ENCODE measurements around the gene ACD.

DNA sequence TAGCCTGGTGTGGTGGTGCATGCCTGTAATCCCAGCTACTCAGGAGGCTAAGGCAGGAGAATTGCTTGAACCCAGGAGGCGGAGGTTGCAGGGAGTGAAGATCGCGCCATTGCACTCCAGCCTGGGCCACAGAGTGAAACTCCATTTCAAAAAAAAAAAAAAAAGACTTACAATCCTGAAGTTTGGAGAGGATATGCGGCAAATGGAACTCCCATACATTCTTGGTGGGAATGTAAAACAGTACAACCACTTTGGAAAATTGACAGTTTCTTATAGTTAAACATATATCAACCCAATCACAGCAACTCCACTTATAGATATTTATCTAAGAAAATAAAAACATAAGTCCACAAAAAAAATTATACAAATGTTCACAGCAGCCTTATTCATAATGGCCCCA, 47.1 kb upstream of the ACD start:
- TF ChIP-seq, protein P1, sequence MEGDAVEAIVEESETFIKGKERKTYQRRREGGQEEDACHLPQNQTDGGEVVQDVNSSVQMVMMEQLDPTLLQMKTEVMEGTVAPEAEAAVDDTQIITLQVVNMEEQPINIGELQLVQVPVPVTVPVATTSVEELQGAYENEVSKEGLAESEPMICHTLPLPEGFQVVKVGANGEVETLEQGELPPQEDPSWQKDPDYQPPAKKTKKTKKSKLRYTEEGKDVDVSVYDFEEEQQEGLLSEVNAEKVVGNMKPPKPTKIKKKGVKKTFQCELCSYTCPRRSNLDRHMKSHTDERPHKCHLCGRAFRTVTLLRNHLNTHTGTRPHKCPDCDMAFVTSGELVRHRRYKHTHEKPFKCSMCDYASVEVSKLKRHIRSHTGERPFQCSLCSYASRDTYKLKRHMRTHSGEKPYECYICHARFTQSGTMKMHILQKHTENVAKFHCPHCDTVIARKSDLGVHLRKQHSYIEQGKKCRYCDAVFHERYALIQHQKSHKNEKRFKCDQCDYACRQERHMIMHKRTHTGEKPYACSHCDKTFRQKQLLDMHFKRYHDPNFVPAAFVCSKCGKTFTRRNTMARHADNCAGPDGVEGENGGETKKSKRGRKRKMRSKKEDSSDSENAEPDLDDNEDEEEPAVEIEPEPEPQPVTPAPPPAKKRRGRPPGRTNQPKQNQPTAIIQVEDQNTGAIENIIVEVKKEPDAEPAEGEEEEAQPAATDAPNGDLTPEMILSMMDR (IDR thresholded peaks at IDR 0.05): no peak
- TF ChIP-seq POLR2A (IDR thresholded peaks at IDR 0.05) (no peak), POLR2AphosphoS5 (IDR thresholded peaks at IDR 0.05) (no peak)

All from breast epithelium (tissue), 3 donors.